C4-2B (cell line): ENCODE measurements around the gene ZNF507.

Source experiments
- ZFX ChIP-seq: fragments of 450-650 bp; IDR thresholded peaks from 2 replicates; pipeline ENCODE4 v1.6.1; 2017
- TF ChIP-seq, protein P1 (sequence below): fragments of 450-650 bp; conservative IDR thresholded peaks from 2 replicates; pipeline ENCODE4 v1.5.1; 2017; ENCODE audit warnings: mild to moderate bottlenecking

GRCh38 chr19:32309711-32310390 lies 35.6 kb upstream of the ZNF507 start:
- TF ChIP-seq, protein P1, sequence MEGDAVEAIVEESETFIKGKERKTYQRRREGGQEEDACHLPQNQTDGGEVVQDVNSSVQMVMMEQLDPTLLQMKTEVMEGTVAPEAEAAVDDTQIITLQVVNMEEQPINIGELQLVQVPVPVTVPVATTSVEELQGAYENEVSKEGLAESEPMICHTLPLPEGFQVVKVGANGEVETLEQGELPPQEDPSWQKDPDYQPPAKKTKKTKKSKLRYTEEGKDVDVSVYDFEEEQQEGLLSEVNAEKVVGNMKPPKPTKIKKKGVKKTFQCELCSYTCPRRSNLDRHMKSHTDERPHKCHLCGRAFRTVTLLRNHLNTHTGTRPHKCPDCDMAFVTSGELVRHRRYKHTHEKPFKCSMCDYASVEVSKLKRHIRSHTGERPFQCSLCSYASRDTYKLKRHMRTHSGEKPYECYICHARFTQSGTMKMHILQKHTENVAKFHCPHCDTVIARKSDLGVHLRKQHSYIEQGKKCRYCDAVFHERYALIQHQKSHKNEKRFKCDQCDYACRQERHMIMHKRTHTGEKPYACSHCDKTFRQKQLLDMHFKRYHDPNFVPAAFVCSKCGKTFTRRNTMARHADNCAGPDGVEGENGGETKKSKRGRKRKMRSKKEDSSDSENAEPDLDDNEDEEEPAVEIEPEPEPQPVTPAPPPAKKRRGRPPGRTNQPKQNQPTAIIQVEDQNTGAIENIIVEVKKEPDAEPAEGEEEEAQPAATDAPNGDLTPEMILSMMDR: no peak
- no peak for TF ChIP-seq ZFX
